ENCODE data around the gene NEK1. TPM values are rescaled to one million over a fixed set of nuclear protein-coding genes. Genes with fewer than 3 reads are reported as not detected.

NEK1 gene
- total RNA-seq, 1 experiment from 2014 or later, result 12.3 TPM

DNA sequence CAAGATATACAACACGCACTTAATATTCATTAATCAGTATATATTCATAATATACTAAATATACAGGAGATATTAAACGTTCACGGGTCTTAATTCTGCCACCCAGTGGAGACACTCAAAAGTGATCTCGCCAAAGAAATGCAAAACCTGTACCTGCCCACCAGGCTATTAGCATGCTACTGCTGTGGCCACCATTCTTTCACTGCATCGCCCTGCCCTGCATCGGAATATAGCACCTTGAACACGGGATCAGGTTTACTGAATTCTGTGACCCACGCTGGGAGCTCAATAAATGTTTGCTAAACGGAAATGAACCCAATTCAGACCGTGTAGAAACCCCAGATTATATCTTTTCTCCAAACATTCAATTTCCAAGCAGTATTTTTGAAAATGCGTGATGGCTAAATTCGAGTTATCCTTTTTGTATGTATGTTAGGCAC lies 7.2 kb upstream of the NEK1 start:
- H3K18ac ChIP-seq (ENCODE audit: insufficient read length, low read depth, low read length), result no peak overlapping the region
- H3K79me1 ChIP-seq (ENCODE audit: insufficient read depth, low read depth, low read length, poor library complexity, severe bottlenecking), result no peaks in the 10 kb centered on the region
- H3K23me2 ChIP-seq (ENCODE audit: insufficient read length, low read depth, low read length, poor library complexity, severe bottlenecking), result peaks cover 12% of the 10 kb centered on the region
- H2AK5ac ChIP-seq (ENCODE audit: insufficient read length, low read length), result no peak overlapping the region
- H2BK120ac ChIP-seq (ENCODE audit: low read depth, low read length, poor library complexity, severe bottlenecking), result no peak overlapping the region
- no peaks in the 10 kb centered on the region for H4K20me1 ChIP-seq (ENCODE audit: control insufficient read depth, insufficient read depth, insufficient read length)
- no peaks in the 10 kb centered on the region for H3K27me3 ChIP-seq (ENCODE audit: insufficient read depth, low read length)
- peak overlapping the region; percentile 51 for H3K9ac ChIP-seq (ENCODE audit: extremely low read depth, insufficient read length, low read length)
- no peak overlapping the region for H3K14ac ChIP-seq (ENCODE audit: insufficient read depth, low read length)
- peaks cover 9% of the 10 kb centered on the region; the same call in 1 of the 2 replicates for H3K79me2 ChIP-seq (ENCODE audit: insufficient read depth, low read length)
- no CpG with 5 or more reads among the region's 12 CpGs for WGBS (ENCODE audit: extremely low coverage, insufficient read length, low lambda C conversion rate)
- Mint-ChIP-seq H3K4me3 (peak overlapping the region; percentile 98 to 99), H3K27me3 (ENCODE audit: low read depth) (no peaks in the 10 kb centered on the region), H3K4me1 (peaks cover 15 to 19% of the 10 kb centered on the region in 2 experiments), H3K9me3 (no peaks in the 10 kb centered on the region; a peak in 2 of 5 replicates), H3K27ac (peak overlapping the region in 2 of 3 experiments; percentile 98 to 99; a peak in 4 of 7 replicates), H3K36me3 (ENCODE audit: insufficient read depth in 1 of 3, low read depth in 3 of 3) (no peaks in the 10 kb centered on the region)
- H3K56ac ChIP-seq (ENCODE audit: insufficient read length, low read depth, low read length), result no peak overlapping the region
- peak overlapping the region; percentile 43 for H2AFZ ChIP-seq (ENCODE audit: low read length)
- H3K4me1 ChIP-seq (ENCODE audit: insufficient read depth, low read length), result 0 out of 2 replicates have a peak, but pooled peaks cover 3% of the 10 kb centered on the region
- H2BK12ac ChIP-seq (ENCODE audit: insufficient read length, low read depth, low read length), result no peak overlapping the region
- no peaks in the 10 kb centered on the region for H3K9me3 ChIP-seq (ENCODE audit: control insufficient read depth, low read depth, low read length)
- no peak overlapping the region for H3K23ac ChIP-seq (ENCODE audit: insufficient read length, low read depth, low read length)
- no peak overlapping the region for H4K8ac ChIP-seq (replicated peaks; ENCODE audit: insufficient read length, low read depth, low read length)
- no peak overlapping the region for H3K4ac ChIP-seq (ENCODE audit: low read depth, low read length)
- H4K91ac ChIP-seq (ENCODE audit: insufficient read length, low read depth, low read length), result no peak overlapping the region
- no peak overlapping the region for H3T11ph ChIP-seq (ENCODE audit: low read length)
- TF ChIP-seq, protein P1, sequence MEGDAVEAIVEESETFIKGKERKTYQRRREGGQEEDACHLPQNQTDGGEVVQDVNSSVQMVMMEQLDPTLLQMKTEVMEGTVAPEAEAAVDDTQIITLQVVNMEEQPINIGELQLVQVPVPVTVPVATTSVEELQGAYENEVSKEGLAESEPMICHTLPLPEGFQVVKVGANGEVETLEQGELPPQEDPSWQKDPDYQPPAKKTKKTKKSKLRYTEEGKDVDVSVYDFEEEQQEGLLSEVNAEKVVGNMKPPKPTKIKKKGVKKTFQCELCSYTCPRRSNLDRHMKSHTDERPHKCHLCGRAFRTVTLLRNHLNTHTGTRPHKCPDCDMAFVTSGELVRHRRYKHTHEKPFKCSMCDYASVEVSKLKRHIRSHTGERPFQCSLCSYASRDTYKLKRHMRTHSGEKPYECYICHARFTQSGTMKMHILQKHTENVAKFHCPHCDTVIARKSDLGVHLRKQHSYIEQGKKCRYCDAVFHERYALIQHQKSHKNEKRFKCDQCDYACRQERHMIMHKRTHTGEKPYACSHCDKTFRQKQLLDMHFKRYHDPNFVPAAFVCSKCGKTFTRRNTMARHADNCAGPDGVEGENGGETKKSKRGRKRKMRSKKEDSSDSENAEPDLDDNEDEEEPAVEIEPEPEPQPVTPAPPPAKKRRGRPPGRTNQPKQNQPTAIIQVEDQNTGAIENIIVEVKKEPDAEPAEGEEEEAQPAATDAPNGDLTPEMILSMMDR (conservative IDR thresholded peaks at IDR 0.05), result peak; percentile 61
- H3K27ac ChIP-seq (ENCODE audit: insufficient read length, low read depth, low read length), result no peak overlapping the region
- no peak overlapping the region for H2BK15ac ChIP-seq (ENCODE audit: low read depth, low read length)
- no peak overlapping the region for H2BK20ac ChIP-seq (ENCODE audit: low read depth, low read length, poor library complexity, severe bottlenecking)
- H2BK5ac ChIP-seq (ENCODE audit: insufficient read length, low read length), result no peak overlapping the region
- peak overlapping the region; percentile 96 for H3K4me2 ChIP-seq (ENCODE audit: insufficient read depth, insufficient read length, low read length)
- H4K5ac ChIP-seq (ENCODE audit: insufficient read length, low read depth, low read length), result no peak overlapping the region
- peak; percentile 53 for DNase-seq

Data from H9 (cell line).